Measurements from ENCODE around the gene JAML.

JAML gene

GRCh38 chr11:118202599-118203422 is 22.0 kb downstream of the JAML start:
- DNase-seq (ENCODE audit: low read depth, low spot score), result no peak
- no peaks in the 10 kb centered on the region for H3K27me3 ChIP-seq (ENCODE audit: insufficient read depth, insufficient read length)
- H3K4me3 ChIP-seq (ENCODE audit: insufficient read length, low read depth), result no peak overlapping the region
- no peaks in the 10 kb centered on the region for H3K4me1 ChIP-seq (ENCODE audit: insufficient read depth, insufficient read length)
- no peaks in the 10 kb centered on the region for H3K36me3 ChIP-seq (ENCODE audit: insufficient read depth, insufficient read length, low read length)
- TF ChIP-seq SUZ12 (IDR thresholded peaks at IDR 0.05; ENCODE audit: extremely low read depth, insufficient read depth, insufficient read length) (no peak), YY1 (IDR thresholded peaks at IDR 0.05; ENCODE audit: insufficient read depth, insufficient read length) (no peak), ZNF274 (IDR thresholded peaks at IDR 0.05; ENCODE audit: low read depth, low read length) (no peak)
- H3K9me3 ChIP-seq (ENCODE audit: insufficient read depth, low read length), result no peaks in the 10 kb centered on the region
- H3K9ac ChIP-seq (ENCODE audit: insufficient read length, low read depth), result no peak overlapping the region

- H3K9me3 ChIP-seq (ENCODE audit: insufficient read depth, low read length), result no peaks in the 10 kb centered on the region
- H3K36me3 ChIP-seq (ENCODE audit: insufficient read depth, insufficient read length, low read length), result no peaks in the 10 kb centered on the region
- no peaks in the 10 kb centered on the region for H3K4me1 ChIP-seq (ENCODE audit: insufficient read depth, insufficient read length)
- H3K27me3 ChIP-seq (ENCODE audit: insufficient read depth, insufficient read length), result no peaks in the 10 kb centered on the region
- no peak overlapping the region for H3K9ac ChIP-seq (ENCODE audit: insufficient read length, low read depth)
- no peak overlapping the region for H3K4me3 ChIP-seq (ENCODE audit: insufficient read length, low read depth)
- TF ChIP-seq SUZ12 (IDR thresholded peaks at IDR 0.05; ENCODE audit: extremely low read depth, insufficient read depth, insufficient read length), result no peak
- TF ChIP-seq ZNF274 (IDR thresholded peaks at IDR 0.05; ENCODE audit: low read depth, low read length), result no peak
- no peak for TF ChIP-seq YY1 (IDR thresholded peaks at IDR 0.05; ENCODE audit: insufficient read depth, insufficient read length)
- no peak for DNase-seq (ENCODE audit: low read depth, low spot score)
Observed at GRCh38 chr11:118201966-118202365, 22.8 kb downstream of the JAML start.

GRCh38 chr11:118200901-118201680 is 23.7 kb downstream of the JAML start:
- H3K9ac ChIP-seq (ENCODE audit: insufficient read length, low read depth), result no peak overlapping the region
- no peaks in the 10 kb centered on the region for H3K27me3 ChIP-seq (ENCODE audit: insufficient read depth, insufficient read length)
- H3K4me3 ChIP-seq (ENCODE audit: insufficient read length, low read depth), result no peak overlapping the region
- no peaks in the 10 kb centered on the region for H3K9me3 ChIP-seq (ENCODE audit: insufficient read depth, low read length)
- no peak for TF ChIP-seq SUZ12 (IDR thresholded peaks at IDR 0.05; ENCODE audit: extremely low read depth, insufficient read depth, insufficient read length)
- H3K36me3 ChIP-seq (ENCODE audit: insufficient read depth, insufficient read length, low read length), result no peaks in the 10 kb centered on the region
- DNase-seq (ENCODE audit: low read depth, low spot score), result no peak
- no peaks in the 10 kb centered on the region for H3K4me1 ChIP-seq (ENCODE audit: insufficient read depth, insufficient read length)

DNA sequence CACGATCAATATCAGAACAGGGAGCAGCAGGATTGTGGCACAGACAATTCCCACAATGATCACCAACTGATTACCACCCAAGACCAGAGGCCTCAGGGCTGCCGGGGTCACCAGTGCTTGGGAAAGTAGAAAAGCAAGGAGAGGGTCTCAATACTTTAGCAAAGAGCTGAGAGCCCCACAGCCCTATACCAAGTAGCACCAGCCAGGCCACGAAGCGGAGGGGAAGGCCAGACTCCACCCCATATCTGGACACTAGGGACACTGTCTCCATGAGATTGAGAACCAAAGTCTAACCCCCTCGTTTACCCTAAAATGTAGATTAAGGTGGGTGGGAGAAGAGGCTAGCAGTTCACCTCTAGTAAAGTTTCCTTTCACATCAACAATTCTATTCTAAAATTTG is 24.3 kb downstream of the JAML start:
- H3K27me3 ChIP-seq (ENCODE audit: insufficient read depth, insufficient read length), result no peaks in the 10 kb centered on the region
- no peak overlapping the region for H3K4me3 ChIP-seq (ENCODE audit: insufficient read length, low read depth)
- H3K9ac ChIP-seq (ENCODE audit: insufficient read length, low read depth), result no peak overlapping the region
- no peaks in the 10 kb centered on the region for H3K9me3 ChIP-seq (ENCODE audit: insufficient read depth, low read length)
- DNase-seq (ENCODE audit: low read depth, low spot score), result no peak
- no peaks in the 10 kb centered on the region for H3K4me1 ChIP-seq (ENCODE audit: insufficient read depth, insufficient read length)
- no peak for TF ChIP-seq SUZ12 (IDR thresholded peaks at IDR 0.05; ENCODE audit: extremely low read depth, insufficient read depth, insufficient read length)
- no peak for TF ChIP-seq ZNF274 (IDR thresholded peaks at IDR 0.05; ENCODE audit: low read depth, low read length)
- no peak for TF ChIP-seq YY1 (IDR thresholded peaks at IDR 0.05; ENCODE audit: insufficient read depth, insufficient read length)
- H3K36me3 ChIP-seq (ENCODE audit: insufficient read depth, insufficient read length, low read length), result no peaks in the 10 kb centered on the region

GRCh38 chr11:118199135-118199534 is 25.7 kb downstream of the JAML start:
- Histone ChIP-seq H3K27me3 (ENCODE audit: insufficient read depth, insufficient read length) (no peaks in the 10 kb centered on the region), H3K9ac (ENCODE audit: insufficient read length, low read depth) (no peak overlapping the region), H3K9me3 (ENCODE audit: insufficient read depth, low read length) (no peaks in the 10 kb centered on the region), H3K36me3 (ENCODE audit: insufficient read depth, insufficient read length, low read length) (no peaks in the 10 kb centered on the region), H3K4me3 (ENCODE audit: insufficient read length, low read depth) (no peak overlapping the region), H3K4me1 (ENCODE audit: insufficient read depth, insufficient read length) (no peaks in the 10 kb centered on the region)
- TF ChIP-seq YY1 (IDR thresholded peaks at IDR 0.05; ENCODE audit: insufficient read depth, insufficient read length) (no peak), ZNF274 (IDR thresholded peaks at IDR 0.05; ENCODE audit: low read depth, low read length) (no peak), SUZ12 (IDR thresholded peaks at IDR 0.05; ENCODE audit: extremely low read depth, insufficient read depth, insufficient read length) (no peak)
- no peak for DNase-seq (ENCODE audit: low read depth, low spot score)

- TF ChIP-seq YY1 (IDR thresholded peaks at IDR 0.05; ENCODE audit: insufficient read depth, insufficient read length), result no peak
- TF ChIP-seq SUZ12 (IDR thresholded peaks at IDR 0.05; ENCODE audit: extremely low read depth, insufficient read depth, insufficient read length), result no peak
- TF ChIP-seq ZNF274 (IDR thresholded peaks at IDR 0.05; ENCODE audit: low read depth, low read length), result no peak
- Histone ChIP-seq H3K36me3 (ENCODE audit: insufficient read depth, insufficient read length, low read length) (no peaks in the 10 kb centered on the region), H3K4me3 (ENCODE audit: insufficient read length, low read depth) (no peak overlapping the region), H3K9me3 (ENCODE audit: insufficient read depth, low read length) (no peaks in the 10 kb centered on the region), H3K27me3 (ENCODE audit: insufficient read depth, insufficient read length) (no peaks in the 10 kb centered on the region), H3K9ac (ENCODE audit: insufficient read length, low read depth) (no peak overlapping the region), H3K4me1 (ENCODE audit: insufficient read depth, insufficient read length) (no peaks in the 10 kb centered on the region)
- no peak for DNase-seq (ENCODE audit: low read depth, low spot score)
Observed at GRCh38 chr11:118198370-118198769, 26.4 kb downstream of the JAML start.
